HCT116 (cell line): ENCODE data around the gene SLC29A1. TPM values are rescaled to one million over a fixed set of nuclear protein-coding genes. Genes with fewer than 3 reads are reported as not detected.

Experiments used
- ATAC-seq: fragments of 200-7000 bp; cut with Tn5 transposase; 2 replicates; pipeline ENCODE4 v1.9.1; 2020; ENCODE audit warnings: mild to moderate bottlenecking, moderate library complexity
- BruUV-seq: library from RNA; stranded (reverse); fragments of 400-500 nt; replicated peaks from 2 replicates; lab custom pipeline; 2021; lab: Mats Ljungman, UMichigan
- CTCF ChIA-PET: fragments of 300-600 bp; sonication (Branson Sonifier 250); formaldehyde crosslinking; loops from one replicate; lab custom pipeline; 2021; ENCODE audit warnings: antibody characterized with exemption; lab: Charles Lee
- POLR2A ChIA-PET: fragments of 300-600, 350-600 bp; sonication (Branson Sonifier 250); formaldehyde crosslinking; loops from one replicate; lab custom pipeline; 2021; ENCODE audit warnings: antibody characterized with exemption; lab: Charles Lee
- RAD21 ChIA-PET, 2 experiments: fragments of 300-600 bp; sonication (Branson Sonifier 250); formaldehyde crosslinking; loops; one replicate each; lab custom pipeline; 2023; ENCODE audit warnings: low total read pairs in 2 of 2; ENCODE audit not compliant: uncharacterized antibody in 2 of 2, unreplicated experiment in 2 of 2, low non-redundant PET in 1 of 2; lab: Charles Lee
- DNase-seq: peaks from one replicate; pipeline ENCODE4 v3.0.0-alpha.2; 2010; ENCODE audit warnings: low read depth, low spot score
- H2AFZ ChIP-seq: fragments of 200-600 bp; shearing (Covaris generic), sonication (generic); 2 replicates; pipeline ENCODE4 v1.6.1; 2017; ENCODE audit warnings: low read depth, mixed run types, mixed read lengths, antibody characterized with exemption, low read length; ENCODE audit not compliant: poor library complexity, severe bottlenecking
- H3K27ac ChIP-seq: 2 replicates; pipeline ENCODE4 v1.5.1; 2012; ENCODE audit warnings: low read depth, low read length
- H3K27me3 ChIP-seq: fragments of 200-600 bp; sonication (generic); 2 replicates; pipeline ENCODE4 v1.6.1; 2016; ENCODE audit warnings: mixed run types, low read length, mixed read lengths; ENCODE audit not compliant: insufficient read depth
- H3K36me3 ChIP-seq, 2 experiments: fragments of 200-500 bp in 1 of 2; fragments of 200-600 bp in 1 of 2; sonication (Bioruptor generic) in 1 of 2; sonication (generic) in 1 of 2; 2 replicates each; pipeline versions ENCODE4 v1.5.1 to v1.6.1; 2014 to 2016; ENCODE audit warnings: low read length in 2 of 2, inconsistent platforms in 1 of 2, mixed read lengths in 1 of 2, mixed run types in 1 of 2; ENCODE audit not compliant: insufficient read depth in 2 of 2, control insufficient read depth in 1 of 2
- H3K4me1 ChIP-seq, 2 experiments: fragments of 200-600 bp in 1 of 2; sonication (generic) in 1 of 2; 2 replicates each; pipeline versions ENCODE4 v1.5.1 to v1.6.1; 2012 to 2017; ENCODE audit warnings: low read length in 2 of 2, inconsistent platforms in 1 of 2, mild to moderate bottlenecking in 1 of 2, mixed read lengths in 1 of 2, mixed run types in 1 of 2, moderate library complexity in 1 of 2; ENCODE audit not compliant: insufficient read depth in 2 of 2, control insufficient read depth in 1 of 2
- H3K4me2 ChIP-seq: fragments of 200-600 bp; sonication (generic); 2 replicates; pipeline ENCODE4 v1.6.1; 2017; ENCODE audit warnings: mixed run types, low read length, mixed read lengths
- H3K4me3 ChIP-seq, 2 experiments: fragments of 200-600 bp in 1 of 2; sonication (generic) in 1 of 2; replicated peaks in 1 of 2; 2 replicates each; pipeline ENCODE4 v1.5.1; 2011 to 2016; ENCODE audit warnings: low read length in 2 of 2, control low read depth in 1 of 2, low read depth in 1 of 2, mild to moderate bottlenecking in 1 of 2, mixed read lengths in 1 of 2, mixed run types in 1 of 2
- H3K79me2 ChIP-seq: fragments of 200-600 bp; sonication (generic); 2 replicates; pipeline ENCODE4 v1.6.1; 2017; ENCODE audit warnings: mild to moderate bottlenecking, mixed run types, low read length, moderate library complexity, mixed read lengths; ENCODE audit not compliant: insufficient read depth
- H3K9ac ChIP-seq: fragments of 200-600 bp; sonication (generic); 2 replicates; pipeline ENCODE4 v1.6.1; 2016; ENCODE audit warnings: low read length, mixed read lengths
- H3K9me2 ChIP-seq: fragments of 200-600 bp; sonication (generic), shearing (Covaris generic); 2 replicates; pipeline ENCODE4 v1.6.1; 2017; ENCODE audit warnings: mixed run types, mild to moderate bottlenecking, moderate library complexity; ENCODE audit not compliant: insufficient read depth
- H3K9me3 ChIP-seq, 2 experiments: fragments of 200-500 bp in 1 of 2; fragments of 200-600 bp in 1 of 2; sonication (Bioruptor generic) in 1 of 2; sonication (generic) in 1 of 2; 2 replicates each; pipeline ENCODE4 v1.6.1; 2014 to 2017; ENCODE audit warnings: low read length in 2 of 2, mixed read lengths in 2 of 2, inconsistent platforms in 1 of 2, low read depth in 1 of 2, mild to moderate bottlenecking in 1 of 2, mixed run types in 1 of 2, moderate library complexity in 1 of 2; ENCODE audit not compliant: control insufficient read depth in 1 of 2, insufficient read depth in 1 of 2
- H4K20me1 ChIP-seq: fragments of 200-600 bp; sonication (generic), shearing (Covaris generic); 2 replicates; pipeline ENCODE4 v1.6.1; 2017; ENCODE audit warnings: mixed run types, mild to moderate bottlenecking, moderate library complexity; ENCODE audit not compliant: insufficient read depth
- ATF3 ChIP-seq: IDR thresholded peaks from 2 replicates; pipeline ENCODE4 v1.6.1; 2012
- CBX3 ChIP-seq: IDR thresholded peaks from 2 replicates; pipeline ENCODE4 v1.6.1; 2012; ENCODE audit warnings: low read depth
- CTCF ChIP-seq, 3 experiments: fragments of 200-600 bp in 1 of 3; sonication (generic) in 1 of 3; IDR thresholded peaks in 2 of 3; conservative IDR thresholded peaks in 1 of 3; 2 replicates each; pipeline ENCODE4 v1.5.1; 2012 to 2017; ENCODE audit warnings: low read depth in 2 of 3, low read length in 2 of 3, antibody characterized with exemption in 1 of 3, borderline replicate concordance in 1 of 3, control low read depth in 1 of 3, mild to moderate bottlenecking in 1 of 3, mixed read lengths in 1 of 3, mixed run types in 1 of 3, moderate library complexity in 1 of 3; ENCODE audit not compliant: insufficient read depth in 1 of 3
- EGR1 ChIP-seq: IDR thresholded peaks from 2 replicates; pipeline ENCODE4 v1.6.1; 2012; ENCODE audit warnings: low read depth
- ELF1 ChIP-seq: IDR thresholded peaks from 2 replicates; pipeline ENCODE4 v1.6.1; 2012; ENCODE audit warnings: low read depth, borderline replicate concordance
- EZH2phosphoT487 ChIP-seq: fragments of 200-600 bp; IDR thresholded peaks from 2 replicates; pipeline ENCODE4 v1.6.1; 2018; ENCODE audit warnings: antibody characterized with exemption, borderline replicate concordance
- FOSL1 ChIP-seq: IDR thresholded peaks from 2 replicates; pipeline ENCODE4 v1.6.1; 2012; ENCODE audit warnings: low read depth
- MAX ChIP-seq: IDR thresholded peaks from 2 replicates; pipeline ENCODE4 v1.6.1; 2012
- POLR2A ChIP-seq: IDR thresholded peaks from 2 replicates; pipeline ENCODE4 v1.7.0; 2011; ENCODE audit warnings: borderline replicate concordance; ENCODE audit not compliant: insufficient read depth, insufficient read length; ENCODE audit errors: extremely low read depth
- REST ChIP-seq: IDR thresholded peaks from 2 replicates; pipeline ENCODE4 v1.6.1; 2012; ENCODE audit warnings: low read depth
- SP1 ChIP-seq: IDR thresholded peaks from 2 replicates; pipeline ENCODE4 v1.6.1; 2012; ENCODE audit warnings: low read depth
- SRF ChIP-seq: IDR thresholded peaks from 2 replicates; pipeline ENCODE4 v1.6.1; 2012; ENCODE audit warnings: low read depth
- TCF7L2 ChIP-seq: IDR thresholded peaks from 2 replicates; pipeline ENCODE4 v1.7.0; 2011; ENCODE audit warnings: borderline replicate concordance, inconsistent platforms; ENCODE audit not compliant: insufficient read depth, insufficient read length; ENCODE audit errors: extremely low read depth
- YY1 ChIP-seq: IDR thresholded peaks from 2 replicates; pipeline ENCODE4 v1.6.1; 2011; ENCODE audit warnings: low read length, low read depth, moderate library complexity, mild to moderate bottlenecking; ENCODE audit not compliant: insufficient replicate concordance; ENCODE audit errors: extremely low read depth
- ZBTB33 ChIP-seq: IDR thresholded peaks from 2 replicates; pipeline ENCODE4 v1.6.1; 2011; ENCODE audit warnings: mild to moderate bottlenecking, low read length, moderate library complexity; ENCODE audit not compliant: insufficient replicate concordance; ENCODE audit errors: extremely low read depth
- intact Hi-C: fragments of 100-400 bp; cut with micrococcal nuclease; formaldehyde crosslinking; loops from 2 replicates; pipeline ENCODE4 v1.10.0; 2022
- total RNA-seq: library from RNA; stranded (reverse); gene quantifications from one replicate; pipeline ENCODE4 v1.2.1, GENCODE V29; 2021; ENCODE audit not compliant: unreplicated experiment

The SLC29A1 gene
- total RNA-seq, 1 experiment from 2014 or later = 67.6 TPM

GRCh38 chr6:44249082-44249748, 25.8 kb downstream of the SLC29A1 start:
- H3K27me3 ChIP-seq = no peaks in the 10 kb centered on the region
- peak overlapping the region; percentile 95 for H3K9ac ChIP-seq
- CTCF ChIA-PET = no interaction called here
- intact Hi-C loops = no loop called here
- POLR2A ChIA-PET = interaction anchor here (1.2 kb wide), 1 partner anchor 12 kb away, joined by 4 read pairs; no protein-coding TSS in a partner anchor
- H3K36me3 ChIP-seq = peaks cover 55 to 66% of the 10 kb centered on the region in 2 experiments
- H2AFZ ChIP-seq = no peak overlapping the region
- TF ChIP-seq EZH2phosphoT487 (no peak), ZBTB33 (no peak), CTCF (IDR thresholded peaks at IDR 0.05 in 2 of 3, conservative IDR thresholded peaks at IDR 0.05 in 1 of 3; ENCODE audit: borderline replicate concordance in 1 of 3, insufficient read depth in 1 of 3, low read depth in 2 of 3, low read length in 2 of 3) (no peak), REST (no peak), MAX (no peak), TCF7L2 (no peak), ELF1 (no peak), EGR1 (no peak), SP1 (no peak), POLR2A (no peak), SRF (no peak), FOSL1 (no peak), CBX3 (no peak), ATF3 (no peak), YY1 (no peak)
- RAD21 ChIA-PET = no interaction called here
- H3K9me3 ChIP-seq = no peaks in the 10 kb centered on the region
- peaks cover 10 to 34% of the 10 kb centered on the region in 2 experiments for H3K4me1 ChIP-seq
- peak overlapping the region; percentile 83 for H3K4me2 ChIP-seq
- ATAC-seq (no peak), DNase-seq (no peak)
- H3K79me2 ChIP-seq = peaks cover 65% of the 10 kb centered on the region
- H3K27ac ChIP-seq = peak overlapping the region; percentile 82
- H4K20me1 ChIP-seq = peaks cover 59% of the 10 kb centered on the region
- no TSS peak for BruUV-seq
- no peaks in the 10 kb centered on the region for H3K9me2 ChIP-seq
- peak overlapping the region; percentile 82 to 100 for H3K4me3 ChIP-seq
